ENCODE measurements around the gene NEUROG2.

- TF ChIP-seq SIX5 (IDR thresholded peaks at IDR 0.05; ENCODE audit: low read depth, low read length): no peak
- TF ChIP-seq CTCF (IDR thresholded peaks at IDR 0.05; ENCODE audit: control extremely low read depth in 1 of 3, insufficient read depth in 1 of 3, low read depth in 1 of 3, low read length in 3 of 3): no peak
- no peak for TF ChIP-seq KDM5A (IDR thresholded peaks at IDR 0.05; ENCODE audit: low read length)
Observed at GRCh38 chr4:112526061-112526460, 10.1 kb upstream of the NEUROG2 start.

All from H1 (cell line).